Activated naive CD8-positive, alpha-beta T cell treated with anti-CD3 and anti-CD28 coated beads, Interleukin-2, amount 50 U/mL, for 16 hours (primary cell): ENCODE results near the gene RAPGEF1.

Experiments
- DNase-seq: peaks from one replicate; pipeline ENCODE4 v3.0.0-alpha.2; 2020; ENCODE audit warnings: low read depth, low spot score

RAPGEF1 gene

GRCh38 chr9:131530920-131531832 is 208.7 kb downstream of the RAPGEF1 start, which contains the start of gene UCK1:
UCK1 (minus strand) TSS chr9:131531263; CDS start chr9:131531174, 89 bp downstream.
- DNase-seq: peak; percentile 42

- DNase-seq: no peak
These were observed 209.3 kb downstream of the RAPGEF1 start for GRCh38 chr9:131530546-131530919.

- no peak for DNase-seq
These were observed 210.0 kb downstream of the RAPGEF1 start for GRCh38 chr9:131529597-131530545.

- no peak for DNase-seq
These were observed 210.9 kb downstream of the RAPGEF1 start for GRCh38 chr9:131528886-131529505.

GRCh38 chr9:131528186-131528585 is 211.7 kb downstream of the RAPGEF1 start:
- no peak for DNase-seq
